GM21723 (cell line): ENCODE data around the gene PLAC8L1.
A peak's percentile ranks its signal among the peaks of the same experiment; 100 is the strongest.

Source experiments
- ATAC-seq: cut with Tn5 transposase; IDR thresholded peaks from one replicate; pipeline ENCODE4 v1.9.1; 2021; ENCODE audit warnings: mild to moderate bottlenecking, moderate library complexity; ENCODE audit not compliant: unreplicated experiment

PLAC8L1 gene

DNA sequence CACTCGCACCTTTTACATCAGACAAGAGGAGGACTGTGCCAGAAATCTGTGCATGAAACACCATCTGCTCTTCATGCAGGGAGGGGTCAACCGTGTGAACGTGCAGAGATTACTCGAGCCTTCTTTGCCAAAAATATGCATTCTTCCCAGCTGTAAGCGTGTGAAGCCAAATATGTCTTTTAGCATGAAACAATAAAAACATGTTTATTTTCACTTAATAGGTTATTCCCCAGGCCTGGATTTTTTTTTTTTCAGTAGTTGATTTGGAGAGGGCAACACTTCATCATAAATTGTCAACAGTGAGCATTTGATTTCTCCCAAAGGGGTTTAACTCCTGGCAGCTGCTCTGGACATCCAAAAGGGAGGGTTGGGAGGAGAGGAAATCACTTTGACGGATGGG, 23.8 kb downstream of the PLAC8L1 start:
- no peak for ATAC-seq

- ATAC-seq: no peak
These were observed 25.5 kb downstream of the PLAC8L1 start for GRCh38 chr5:146079695-146080373.

- ATAC-seq: no peak
These were observed 26.8 kb downstream of the PLAC8L1 start for GRCh38 chr5:146078566-146078965.

GRCh38 chr5:146076455-146076854, 28.9 kb downstream of the PLAC8L1 start:
- ATAC-seq: no peak

GRCh38 chr5:146076028-146076427, 29.3 kb downstream of the PLAC8L1 start:
- ATAC-seq: no peak

DNA sequence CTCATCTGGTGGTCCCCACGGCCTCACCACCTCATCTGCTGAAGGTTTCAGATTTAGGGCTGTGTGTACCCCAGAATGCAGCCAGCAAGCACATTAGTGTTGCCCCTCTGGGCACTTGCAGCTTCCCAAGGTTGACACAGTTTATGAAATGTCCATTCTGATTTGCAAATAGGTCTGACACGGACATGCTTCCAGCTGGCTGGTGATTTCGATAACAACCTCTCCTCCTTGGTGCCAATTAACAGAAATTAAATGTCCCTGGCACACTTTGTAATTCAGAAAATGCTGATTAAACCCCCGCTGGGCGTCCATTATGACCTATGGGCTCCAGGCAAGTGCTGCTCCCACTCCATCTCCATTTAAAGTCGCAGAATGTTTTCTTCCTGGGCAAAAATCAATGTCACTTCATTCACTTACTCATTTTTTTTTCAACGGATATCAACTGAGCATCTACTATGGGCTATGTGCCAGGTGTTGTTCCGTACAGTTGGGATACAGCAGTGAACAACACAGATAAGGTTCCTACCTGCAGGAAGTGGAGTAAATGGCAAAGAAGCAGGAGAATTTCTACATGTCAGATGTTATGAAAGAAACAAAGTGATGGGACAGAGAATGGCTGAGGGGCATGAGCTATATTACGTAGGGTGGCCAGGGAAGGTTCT, 32.0 kb downstream of the PLAC8L1 start:
- ATAC-seq: no peak

DNA sequence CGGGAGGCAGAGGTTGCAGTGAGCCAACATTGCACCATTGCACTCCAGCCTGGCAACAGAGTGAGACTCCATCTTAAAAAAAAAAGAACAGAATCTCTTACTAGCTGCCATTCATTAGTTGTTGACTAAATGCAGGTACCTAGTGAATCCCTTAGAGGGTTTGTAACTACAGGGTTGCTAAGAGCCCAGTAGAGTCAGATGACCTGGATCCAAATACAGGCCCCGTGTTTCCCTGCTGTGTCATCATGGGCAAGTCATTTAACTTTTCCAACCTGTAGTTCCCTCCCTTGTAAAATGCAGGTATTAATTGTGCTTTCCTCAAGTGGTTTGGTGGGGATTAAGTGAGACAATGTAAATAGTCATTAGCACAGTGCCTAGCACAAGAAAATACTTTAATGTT, 32.8 kb downstream of the PLAC8L1 start:
- ATAC-seq: no peak

DNA sequence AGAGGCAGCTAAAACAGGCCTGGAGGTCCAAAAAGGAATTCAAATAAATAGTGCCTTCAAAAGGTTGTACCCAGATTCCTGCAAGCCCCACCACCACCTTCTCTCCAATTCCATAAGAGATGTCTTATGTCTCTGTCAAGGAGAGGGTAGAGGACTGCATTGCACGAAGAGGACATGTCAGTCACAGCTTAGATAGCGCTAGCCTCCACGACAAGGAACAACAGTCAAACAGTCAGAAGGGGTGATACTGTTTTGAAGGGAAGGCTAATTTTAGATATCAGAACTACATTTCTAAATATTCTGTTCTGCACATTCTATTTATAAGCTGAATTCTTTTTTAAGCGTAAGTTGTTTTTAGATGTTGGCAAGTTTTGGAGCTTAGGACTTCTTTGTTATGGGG, 34.2 kb downstream of the PLAC8L1 start:
- ATAC-seq: no peak

DNA sequence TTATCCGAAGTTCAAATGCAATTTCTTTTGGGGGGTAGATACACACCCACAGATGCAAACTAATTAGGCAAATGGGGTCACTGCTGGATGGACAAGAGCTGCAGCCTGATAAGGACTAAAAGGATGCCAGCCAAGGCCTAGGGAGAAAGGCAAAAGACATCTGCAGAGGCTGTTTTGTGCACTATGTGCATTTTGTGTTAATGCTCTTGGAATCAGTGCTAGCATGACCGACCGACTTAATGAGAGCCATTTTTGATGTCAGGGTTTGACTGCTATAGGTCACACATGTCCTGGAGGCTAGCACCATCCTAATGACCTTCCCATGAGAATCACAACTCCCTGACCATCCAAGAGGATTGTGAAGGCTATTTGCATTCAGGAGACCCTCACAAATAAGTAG, 34.6 kb downstream of the PLAC8L1 start:
- no peak for ATAC-seq

GRCh38 chr5:146069780-146070099, 35.6 kb downstream of the PLAC8L1 start:
- ATAC-seq: peak; percentile 74

DNA sequence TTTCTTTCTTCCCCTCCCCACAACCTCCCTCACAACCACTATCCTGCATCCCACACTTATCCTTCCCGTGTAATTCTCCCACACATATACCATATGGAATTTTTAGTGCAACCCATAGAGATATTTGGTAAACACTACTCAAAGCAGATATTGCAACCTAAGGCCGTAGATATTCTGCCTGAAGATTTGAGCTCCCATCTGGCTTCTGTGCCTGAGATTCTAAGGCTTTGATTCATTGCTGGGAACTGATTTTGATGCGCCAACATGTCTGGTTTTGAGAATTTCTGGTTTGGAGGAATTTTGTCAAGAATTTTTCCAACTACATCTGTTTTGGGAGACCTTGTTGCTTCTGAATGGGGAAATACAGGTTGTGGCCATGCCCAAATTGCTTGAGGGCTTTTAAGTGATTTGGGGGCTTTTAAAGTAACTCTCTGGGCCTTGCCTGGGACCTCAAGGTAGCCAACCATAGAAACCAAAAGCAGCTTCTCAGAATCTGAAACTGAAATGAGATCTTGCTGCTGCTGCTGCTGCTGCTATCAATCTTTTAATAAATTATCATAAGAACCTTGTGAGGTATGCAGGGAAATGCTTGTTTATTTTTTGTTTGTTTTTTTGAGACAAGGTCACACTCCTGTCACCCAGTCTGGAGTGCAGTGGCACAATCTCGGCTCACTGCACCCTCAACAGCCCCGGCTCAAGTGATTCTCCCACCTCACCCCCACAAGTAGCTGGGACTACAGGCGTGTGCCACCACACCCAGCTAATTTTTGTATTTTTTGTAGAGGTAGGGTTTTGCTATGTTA, 36.2 kb downstream of the PLAC8L1 start:
- peak; percentile 73 for ATAC-seq

- no peak for ATAC-seq
These were observed 37.2 kb downstream of the PLAC8L1 start for GRCh38 chr5:146068206-146068605.

DNA sequence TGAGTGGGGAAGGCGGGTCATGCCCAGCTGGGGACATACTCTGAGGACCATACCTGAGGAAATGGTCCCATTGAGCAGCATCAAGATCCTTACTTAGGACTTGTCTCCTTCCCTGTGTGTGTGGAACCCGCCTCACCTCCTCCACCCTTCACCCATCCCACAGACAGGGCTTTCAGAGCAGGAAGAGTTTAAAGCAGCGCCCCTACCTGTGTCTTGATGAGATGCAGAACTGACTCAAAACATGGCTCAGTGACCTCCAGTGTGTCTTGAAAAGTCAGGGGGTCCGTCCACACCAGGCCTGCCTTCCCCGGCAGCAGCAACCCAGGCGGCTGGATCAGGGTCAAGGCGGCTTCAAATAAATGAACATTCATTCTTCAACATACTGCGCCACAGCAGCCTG, 38.4 kb downstream of the PLAC8L1 start:
- no peak for ATAC-seq

- no peak for ATAC-seq
These were observed 45.2 kb downstream of the PLAC8L1 start for GRCh38 chr5:146060221-146060585.

DNA sequence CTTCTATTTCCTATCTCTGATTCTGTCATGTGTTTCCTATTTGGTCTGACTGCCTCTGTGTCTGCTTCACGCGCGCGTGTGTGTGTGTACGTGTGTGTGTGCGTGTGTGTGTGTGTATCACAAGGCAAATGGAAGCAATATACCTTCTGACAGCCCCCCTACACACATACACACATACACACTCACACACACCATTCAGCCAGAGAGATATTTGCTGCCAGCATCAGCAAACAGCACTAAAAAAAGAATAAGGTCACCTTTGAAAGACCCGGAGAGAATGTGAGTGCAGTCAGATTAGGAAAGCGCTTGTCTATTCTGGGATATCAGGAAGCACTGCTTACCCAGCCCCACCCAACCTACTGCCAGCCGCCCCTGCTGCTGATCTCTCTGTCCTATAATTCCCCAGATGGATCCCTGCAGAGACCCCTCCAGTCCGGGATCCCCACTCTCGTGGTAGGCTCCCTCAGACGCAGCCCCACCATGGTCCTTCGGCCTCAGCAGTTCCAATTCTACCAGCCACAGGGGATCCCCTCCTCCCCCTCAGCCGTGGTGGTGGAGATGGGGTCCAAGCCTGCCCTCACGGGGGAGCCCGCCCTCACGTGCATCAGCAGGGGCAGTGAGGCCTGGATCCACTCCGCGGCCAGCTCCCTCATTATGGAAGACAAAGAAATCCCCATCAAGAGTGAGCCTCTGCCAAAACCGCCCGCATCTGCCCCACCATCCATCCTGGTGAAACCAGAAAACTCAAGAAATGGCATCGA, 45.7 kb downstream of the PLAC8L1 start:
- ATAC-seq: no peak

DNA sequence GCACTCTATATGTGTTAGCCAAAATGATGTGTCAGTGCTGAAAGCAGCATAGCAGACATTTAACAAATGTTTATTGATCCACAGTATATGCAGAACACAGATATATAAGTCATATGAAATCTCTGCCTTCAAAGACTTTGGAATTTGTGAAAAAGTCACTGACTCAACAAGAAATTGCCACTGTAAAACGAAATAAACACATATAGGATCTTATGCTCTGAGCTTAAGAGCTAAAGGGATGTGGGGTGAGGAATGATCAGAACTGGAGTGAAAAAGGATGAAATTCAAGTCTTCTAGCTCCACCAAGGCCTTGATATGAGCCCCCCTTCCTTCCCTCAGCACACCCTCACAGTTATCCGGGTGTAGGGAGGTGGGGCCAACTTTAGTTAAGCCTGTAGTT, 49.9 kb downstream of the PLAC8L1 start:
- ATAC-seq: no peak

- no peak for ATAC-seq
These were observed 52.6 kb downstream of the PLAC8L1 start for GRCh38 chr5:146052780-146053179.

DNA sequence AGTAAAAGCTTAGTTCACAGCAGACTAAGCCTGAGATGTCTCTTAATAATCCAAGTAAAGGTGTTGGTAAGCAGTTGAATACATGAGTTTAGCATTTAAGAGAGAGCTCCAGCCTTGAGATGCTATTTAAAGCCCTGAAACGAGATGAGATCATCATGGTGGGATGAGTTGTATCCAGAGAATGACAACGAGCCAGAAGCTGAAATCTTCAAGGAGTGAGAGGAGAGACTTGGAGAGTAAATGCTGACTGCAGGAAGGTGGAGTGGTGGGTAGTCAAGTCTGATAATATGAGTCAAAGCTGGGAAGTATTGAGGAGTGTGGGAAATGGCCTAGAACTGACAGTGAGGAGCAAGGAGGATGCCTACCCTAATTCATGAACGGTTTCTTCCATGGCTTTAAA, 53.7 kb downstream of the PLAC8L1 start:
- ATAC-seq: no peak

DNA sequence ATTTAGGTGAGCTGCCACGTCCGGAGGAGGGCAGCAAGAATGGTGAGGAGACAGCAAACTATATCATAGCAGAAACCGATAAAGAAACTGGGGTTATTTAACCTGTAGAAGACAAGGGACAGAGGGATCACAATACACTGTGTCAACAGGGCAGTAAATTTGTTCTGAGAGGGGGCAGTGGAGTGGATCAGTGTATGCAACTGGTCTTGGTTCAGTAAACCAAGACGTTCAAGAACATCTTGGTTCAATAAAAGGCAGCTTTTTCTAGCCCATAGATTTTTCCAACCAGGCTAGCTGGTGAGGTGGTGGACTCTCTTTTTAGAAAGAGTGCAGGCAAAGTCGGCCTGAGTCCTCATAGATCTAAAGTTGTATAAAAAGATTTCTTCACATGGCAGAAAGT, 55.3 kb downstream of the PLAC8L1 start:
- ATAC-seq: no peak

DNA sequence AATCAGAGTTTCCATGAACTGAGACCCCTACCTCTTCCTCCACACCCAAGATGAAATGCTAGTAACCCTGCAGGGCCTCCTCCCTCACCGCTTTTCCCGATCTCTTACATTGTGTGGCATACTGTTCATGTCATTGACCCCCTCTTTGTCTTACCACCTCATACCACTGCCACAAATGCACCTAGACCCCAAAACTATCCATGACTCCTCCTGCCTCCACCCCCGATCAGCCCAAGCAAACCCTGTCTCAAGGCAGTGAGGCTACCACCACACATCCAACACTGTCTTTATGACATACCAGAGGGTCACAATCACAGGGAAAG, 55.7 kb downstream of the PLAC8L1 start:
- no peak for ATAC-seq

DNA sequence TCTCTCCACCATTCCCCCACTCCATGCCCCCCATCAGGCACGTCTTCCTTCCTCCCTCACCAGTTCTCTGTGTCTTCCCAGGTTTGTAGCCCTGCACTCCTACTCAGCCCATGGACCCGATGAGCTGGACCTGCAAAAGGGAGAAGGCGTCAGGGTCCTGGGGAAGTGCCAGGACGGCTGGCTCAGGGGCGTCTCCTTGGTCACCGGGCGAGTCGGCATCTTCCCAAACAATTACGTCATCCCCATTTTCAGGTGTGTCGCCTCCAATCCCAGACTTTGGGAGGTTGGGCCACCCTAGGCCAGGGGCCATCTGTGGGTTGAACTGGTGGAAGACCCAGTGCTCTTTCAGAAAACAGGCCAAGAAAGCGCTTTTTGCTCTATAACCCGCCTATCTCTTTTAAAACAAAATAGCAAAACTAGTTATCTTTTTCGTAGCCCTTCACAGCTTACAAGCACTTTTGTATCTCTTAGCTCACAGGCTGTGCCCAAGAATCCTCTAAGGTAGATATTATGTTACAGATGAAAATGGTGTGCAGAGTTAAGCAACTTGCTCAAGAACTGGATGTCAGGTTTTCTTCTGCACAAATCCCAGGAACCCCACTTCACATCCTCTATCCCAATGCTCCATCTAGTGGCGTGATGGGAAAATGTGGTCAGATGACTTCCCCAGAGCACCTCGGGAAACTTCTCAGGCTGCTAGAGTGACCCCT, 56.2 kb downstream of the PLAC8L1 start:
- ATAC-seq: no peak
